Measurements from ENCODE around the gene RPUSD4. TPM values are rescaled to one million over a fixed set of nuclear protein-coding genes. Genes with fewer than 3 reads are reported as not detected.

RPUSD4 gene
- total and polyA plus RNA-seq, 2 donors from 2014 or later: 13.6 to 20.7 TPM

GRCh38 chr11:126174816-126175215 is 36.6 kb downstream of the RPUSD4 start:
- FAIRE-seq: no peak
- no peaks in the 10 kb centered on the region for H3K4me1 ChIP-seq (ENCODE audit: control insufficient read depth in 2 of 3, insufficient read depth in 2 of 3, low read depth in 1 of 3, low read length in 3 of 3)
- H3K36me3 ChIP-seq (ENCODE audit: control insufficient read depth in 2 of 3, insufficient read depth in 3 of 3, low read length in 3 of 3): no peaks in the 10 kb centered on the region
- intact Hi-C loops (cut with DNase I): no loop called here
- TF ChIP-seq, protein P1, sequence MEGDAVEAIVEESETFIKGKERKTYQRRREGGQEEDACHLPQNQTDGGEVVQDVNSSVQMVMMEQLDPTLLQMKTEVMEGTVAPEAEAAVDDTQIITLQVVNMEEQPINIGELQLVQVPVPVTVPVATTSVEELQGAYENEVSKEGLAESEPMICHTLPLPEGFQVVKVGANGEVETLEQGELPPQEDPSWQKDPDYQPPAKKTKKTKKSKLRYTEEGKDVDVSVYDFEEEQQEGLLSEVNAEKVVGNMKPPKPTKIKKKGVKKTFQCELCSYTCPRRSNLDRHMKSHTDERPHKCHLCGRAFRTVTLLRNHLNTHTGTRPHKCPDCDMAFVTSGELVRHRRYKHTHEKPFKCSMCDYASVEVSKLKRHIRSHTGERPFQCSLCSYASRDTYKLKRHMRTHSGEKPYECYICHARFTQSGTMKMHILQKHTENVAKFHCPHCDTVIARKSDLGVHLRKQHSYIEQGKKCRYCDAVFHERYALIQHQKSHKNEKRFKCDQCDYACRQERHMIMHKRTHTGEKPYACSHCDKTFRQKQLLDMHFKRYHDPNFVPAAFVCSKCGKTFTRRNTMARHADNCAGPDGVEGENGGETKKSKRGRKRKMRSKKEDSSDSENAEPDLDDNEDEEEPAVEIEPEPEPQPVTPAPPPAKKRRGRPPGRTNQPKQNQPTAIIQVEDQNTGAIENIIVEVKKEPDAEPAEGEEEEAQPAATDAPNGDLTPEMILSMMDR (IDR thresholded peaks at IDR 0.05; ENCODE audit: borderline replicate concordance, extremely low read depth, insufficient read depth): no peak
- H3K4me3 ChIP-seq (ENCODE audit: low read length in 3 of 3): no peak overlapping the region
- no peak overlapping the region for H3K9ac ChIP-seq (ENCODE audit: low read length in 3 of 3)
- no peaks in the 10 kb centered on the region for H3K27me3 ChIP-seq (ENCODE audit: control insufficient read depth, insufficient read depth, low read length)
- no peak overlapping the region for H3K27ac ChIP-seq (ENCODE audit: low read depth in 2 of 2, low read length in 2 of 2)
- DNase-seq: no peak
- no peaks in the 10 kb centered on the region for H3K9me3 ChIP-seq (ENCODE audit: control insufficient read depth in 2 of 3, insufficient read depth in 1 of 3, low read length in 3 of 3)

- Histone ChIP-seq H3K9ac (ENCODE audit: low read length in 3 of 3) (no peak overlapping the region), H3K4me1 (ENCODE audit: control insufficient read depth in 2 of 3, insufficient read depth in 2 of 3, low read depth in 1 of 3, low read length in 3 of 3) (no peaks in the 10 kb centered on the region), H3K27ac (ENCODE audit: low read depth in 2 of 2, low read length in 2 of 2) (no peak overlapping the region), H3K9me3 (ENCODE audit: control insufficient read depth in 2 of 3, insufficient read depth in 1 of 3, low read length in 3 of 3) (no peaks in the 10 kb centered on the region), H3K27me3 (ENCODE audit: control insufficient read depth, insufficient read depth, low read length) (no peaks in the 10 kb centered on the region), H3K36me3 (ENCODE audit: control insufficient read depth in 2 of 3, insufficient read depth in 3 of 3, low read length in 3 of 3) (no peaks in the 10 kb centered on the region), H3K4me3 (ENCODE audit: low read length in 3 of 3) (no peak overlapping the region)
- intact Hi-C loops (cut with DNase I): no loop called here
- FAIRE-seq (no peak), DNase-seq (no peak)
- TF ChIP-seq, protein P1 (IDR thresholded peaks at IDR 0.05; ENCODE audit: borderline replicate concordance, extremely low read depth, insufficient read depth): no peak
Measured at GRCh38 chr11:126173257-126173656, 38.2 kb downstream of the RPUSD4 start.

DNA sequence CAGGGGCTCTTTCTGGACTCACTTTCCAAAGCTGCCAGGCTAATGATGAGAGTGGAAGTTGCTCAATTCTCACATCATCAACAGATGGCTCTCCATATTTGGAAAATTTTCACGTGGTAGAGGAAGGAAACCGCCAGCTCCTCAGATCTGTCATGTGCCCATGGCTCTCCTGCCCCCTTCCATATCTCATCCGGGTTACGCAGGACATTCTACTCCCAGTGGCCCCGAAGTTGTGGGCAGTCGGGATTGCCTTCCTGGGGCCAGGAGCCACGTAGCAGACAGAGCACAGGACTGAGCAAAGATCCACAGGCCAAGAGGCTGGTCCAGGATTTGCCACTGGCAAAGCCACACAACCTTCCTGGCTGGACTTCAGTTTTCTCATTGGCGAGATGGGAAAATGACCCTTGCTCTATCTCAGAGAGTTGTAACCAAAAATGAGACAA is 38.8 kb downstream of the RPUSD4 start:
- Histone ChIP-seq H3K9me3 (ENCODE audit: control insufficient read depth in 2 of 3, insufficient read depth in 1 of 3, low read length in 3 of 3) (no peaks in the 10 kb centered on the region), H3K9ac (ENCODE audit: low read length in 3 of 3) (no peak overlapping the region), H3K4me1 (ENCODE audit: control insufficient read depth in 2 of 3, insufficient read depth in 2 of 3, low read depth in 1 of 3, low read length in 3 of 3) (no peaks in the 10 kb centered on the region), H3K27ac (ENCODE audit: low read depth in 2 of 2, low read length in 2 of 2) (no peak overlapping the region), H3K27me3 (ENCODE audit: control insufficient read depth, insufficient read depth, low read length) (no peaks in the 10 kb centered on the region), H3K36me3 (ENCODE audit: control insufficient read depth in 2 of 3, insufficient read depth in 3 of 3, low read length in 3 of 3) (no peaks in the 10 kb centered on the region), H3K4me3 (ENCODE audit: low read length in 3 of 3) (no peak overlapping the region)
- TF ChIP-seq, protein P1 (IDR thresholded peaks at IDR 0.05; ENCODE audit: borderline replicate concordance, extremely low read depth, insufficient read depth): no peak
- intact Hi-C loops (cut with DNase I): no loop called here
- DNase-seq: no peak
- no peak for FAIRE-seq

- no peak for DNase-seq
- H3K27me3 ChIP-seq (ENCODE audit: control insufficient read depth, insufficient read depth, low read length): no peaks in the 10 kb centered on the region
- H3K36me3 ChIP-seq (ENCODE audit: control insufficient read depth in 2 of 3, insufficient read depth in 3 of 3, low read length in 3 of 3): no peaks in the 10 kb centered on the region
- H3K4me3 ChIP-seq (ENCODE audit: low read length in 3 of 3): no peak overlapping the region
- peaks cover 0 to 5% (median 0%) of the 10 kb centered on the region in 3 donors for H3K4me1 ChIP-seq (ENCODE audit: control insufficient read depth in 2 of 3, insufficient read depth in 2 of 3, low read depth in 1 of 3, low read length in 3 of 3)
- no peak overlapping the region for H3K9ac ChIP-seq (ENCODE audit: low read length in 3 of 3)
- no peak for FAIRE-seq
- H3K27ac ChIP-seq (ENCODE audit: low read depth in 2 of 2, low read length in 2 of 2): no peak overlapping the region
- TF ChIP-seq, protein P1 (IDR thresholded peaks at IDR 0.05; ENCODE audit: borderline replicate concordance, extremely low read depth, insufficient read depth): no peak
- H3K9me3 ChIP-seq (ENCODE audit: control insufficient read depth in 2 of 3, insufficient read depth in 1 of 3, low read length in 3 of 3): no peaks in the 10 kb centered on the region
- intact Hi-C loops (cut with DNase I): no loop called here
Measured at GRCh38 chr11:126169291-126169690, 42.2 kb downstream of the RPUSD4 start.
